OCI-LY3 (cell line): ENCODE results near the gene RND1.

Experiments used
- H2AFZ ChIP-seq: fragments of 200-600, 300-600 bp; shearing (Covaris generic); 2 replicates; pipeline ENCODE4 v1.6.0; 2014; ENCODE audit warnings: antibody characterized with exemption, low read depth, low read length
- H3K27ac ChIP-seq: fragments of 200-600, 300-600 bp; sonication (generic); 2 replicates; pipeline ENCODE4 v1.5.1; 2014; ENCODE audit warnings: mild to moderate bottlenecking, low read length, moderate library complexity, mixed read lengths
- H3K27me3 ChIP-seq: fragments of 200-600, 300-600 bp; sonication (generic); 2 replicates; pipeline ENCODE4 v1.6.1; 2014; ENCODE audit warnings: low read depth, low read length, mixed read lengths
- H3K36me3 ChIP-seq: fragments of 200-600, 300-600 bp; sonication (generic); replicated peaks from 2 replicates; pipeline ENCODE3; 2014; ENCODE audit warnings: low read depth, low read length, mixed read lengths
- H3K4me1 ChIP-seq: fragments of 300-600, 200-600 bp; sonication (generic); 2 replicates; pipeline ENCODE4 v1.6.1; 2014; ENCODE audit warnings: low read length, mixed read lengths
- H3K4me2 ChIP-seq: fragments of 200-600, 300-600 bp; sonication (generic); 2 replicates; pipeline ENCODE4 v1.6.1; 2014; ENCODE audit warnings: low read length, mixed read lengths
- H3K4me3 ChIP-seq: fragments of 300-600, 200-600 bp; sonication (generic); 2 replicates; pipeline ENCODE4 v1.5.1; 2014; ENCODE audit warnings: antibody characterized with exemption, mild to moderate bottlenecking, low read length, moderate library complexity
- H3K79me2 ChIP-seq: fragments of 300-600, 200-600 bp; shearing (Covaris generic); 2 replicates; pipeline ENCODE4 v1.6.1; 2014; ENCODE audit warnings: mild to moderate bottlenecking, low read length, mixed read lengths
- H3K9ac ChIP-seq: fragments of 300-600, 200-600 bp; shearing (Covaris generic); 2 replicates; pipeline ENCODE4 v1.6.0; 2014; ENCODE audit warnings: mild to moderate bottlenecking, low read length, moderate library complexity
- H3K9me3 ChIP-seq: fragments of 200-600, 300-600 bp; shearing (Covaris generic); 2 replicates; pipeline ENCODE4 v1.6.1; 2014; ENCODE audit warnings: low read length, mixed read lengths; ENCODE audit not compliant: insufficient read depth
- H4K20me1 ChIP-seq: fragments of 200-600, 300-600 bp; sonication (generic); 2 replicates; pipeline ENCODE4 v1.6.1; 2016; ENCODE audit warnings: low read length, mixed read lengths; ENCODE audit not compliant: insufficient read depth
- EZH2phosphoT487 ChIP-seq: fragments of 200-600 bp; shearing (Covaris generic); IDR thresholded peaks from 2 replicates; pipeline ENCODE4 v1.6.1; 2018; ENCODE audit warnings: antibody characterized with exemption, mixed run types, low read depth
- TF ChIP-seq, protein P1 (sequence below): fragments of 200-600, 300-600 bp; sonication (generic); IDR thresholded peaks from 2 replicates; pipeline ENCODE4 v1.5.1; 2014; ENCODE audit warnings: antibody characterized with exemption, low read length, low read depth

RND1 gene

DNA sequence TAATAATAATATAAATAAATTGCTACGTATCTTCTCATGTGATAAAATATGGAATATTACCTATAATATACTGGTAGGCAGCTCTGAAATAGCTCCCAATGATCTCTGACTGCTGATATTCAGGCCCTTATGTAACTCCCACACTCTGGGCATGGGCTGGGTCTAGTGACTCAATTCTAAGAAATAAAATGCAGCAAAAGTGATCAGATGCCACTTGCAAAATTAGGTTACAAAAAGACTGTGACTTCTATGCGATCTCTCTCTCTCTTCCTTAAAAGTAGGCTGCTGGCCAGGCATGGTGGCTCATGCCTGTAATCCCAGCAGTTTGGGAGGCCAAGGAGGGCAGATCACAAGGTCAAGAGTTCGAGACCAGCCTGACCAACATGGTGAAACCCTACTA is 57.7 kb downstream of the RND1 start:
- Histone ChIP-seq H3K9ac (no peak overlapping the region), H3K27ac (no peak overlapping the region), H4K20me1 (no peaks in the 10 kb centered on the region), H3K4me1 (no peaks in the 10 kb centered on the region), H3K9me3 (no peaks in the 10 kb centered on the region), H3K4me3 (no peak overlapping the region), H3K27me3 (peaks cover 9% of the 10 kb centered on the region), H2AFZ (no peak overlapping the region), H3K4me2 (no peak overlapping the region), H3K36me3 (no peaks in the 10 kb centered on the region), H3K79me2 (no peaks in the 10 kb centered on the region)
- no peak for TF ChIP-seq EZH2phosphoT487
- TF ChIP-seq, protein P1, sequence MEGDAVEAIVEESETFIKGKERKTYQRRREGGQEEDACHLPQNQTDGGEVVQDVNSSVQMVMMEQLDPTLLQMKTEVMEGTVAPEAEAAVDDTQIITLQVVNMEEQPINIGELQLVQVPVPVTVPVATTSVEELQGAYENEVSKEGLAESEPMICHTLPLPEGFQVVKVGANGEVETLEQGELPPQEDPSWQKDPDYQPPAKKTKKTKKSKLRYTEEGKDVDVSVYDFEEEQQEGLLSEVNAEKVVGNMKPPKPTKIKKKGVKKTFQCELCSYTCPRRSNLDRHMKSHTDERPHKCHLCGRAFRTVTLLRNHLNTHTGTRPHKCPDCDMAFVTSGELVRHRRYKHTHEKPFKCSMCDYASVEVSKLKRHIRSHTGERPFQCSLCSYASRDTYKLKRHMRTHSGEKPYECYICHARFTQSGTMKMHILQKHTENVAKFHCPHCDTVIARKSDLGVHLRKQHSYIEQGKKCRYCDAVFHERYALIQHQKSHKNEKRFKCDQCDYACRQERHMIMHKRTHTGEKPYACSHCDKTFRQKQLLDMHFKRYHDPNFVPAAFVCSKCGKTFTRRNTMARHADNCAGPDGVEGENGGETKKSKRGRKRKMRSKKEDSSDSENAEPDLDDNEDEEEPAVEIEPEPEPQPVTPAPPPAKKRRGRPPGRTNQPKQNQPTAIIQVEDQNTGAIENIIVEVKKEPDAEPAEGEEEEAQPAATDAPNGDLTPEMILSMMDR, result no peak
